ENCODE data around the gene YDJC.

- TF ChIP-seq CTCF (IDR thresholded peaks at IDR 0.05) (no peak), EZH2 (IDR thresholded peaks at IDR 0.05; ENCODE audit: borderline replicate concordance, insufficient read depth, low read depth, low read length, poor library complexity, severe bottlenecking) (no peak)
Measured at GRCh38 chr22:21643533-21644357, 13.9 kb upstream of the YDJC start.
